Measurements from ENCODE around the gene MAPT.

Gene MAPT

DNA sequence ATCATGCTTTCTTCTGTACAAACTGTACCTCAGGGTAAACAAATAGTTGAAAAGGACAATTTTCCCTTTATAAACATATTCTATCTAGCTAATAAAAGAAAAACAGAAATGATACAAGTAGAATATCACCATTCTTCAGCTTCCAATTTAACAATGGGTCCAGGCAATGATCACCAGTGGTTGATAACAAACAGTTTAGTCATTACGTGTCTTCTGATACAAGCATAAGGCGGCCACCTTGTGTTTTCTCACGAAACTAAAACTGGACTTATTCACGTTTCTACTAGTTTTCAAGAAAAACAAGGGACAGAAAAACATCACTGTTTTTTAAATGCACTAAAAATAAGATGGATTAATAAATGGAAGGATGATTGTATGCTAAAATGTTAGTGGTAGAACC, 163.0 kb downstream of the MAPT start:
- no peaks in the 10 kb centered on the region for H3K4me1 ChIP-seq
- no peak for DNase-seq
- H3K4me3 ChIP-seq (ENCODE audit: low read depth, low read length), result no peak overlapping the region
- no peaks in the 10 kb centered on the region for H3K9me3 ChIP-seq
- TF ChIP-seq, protein P1, sequence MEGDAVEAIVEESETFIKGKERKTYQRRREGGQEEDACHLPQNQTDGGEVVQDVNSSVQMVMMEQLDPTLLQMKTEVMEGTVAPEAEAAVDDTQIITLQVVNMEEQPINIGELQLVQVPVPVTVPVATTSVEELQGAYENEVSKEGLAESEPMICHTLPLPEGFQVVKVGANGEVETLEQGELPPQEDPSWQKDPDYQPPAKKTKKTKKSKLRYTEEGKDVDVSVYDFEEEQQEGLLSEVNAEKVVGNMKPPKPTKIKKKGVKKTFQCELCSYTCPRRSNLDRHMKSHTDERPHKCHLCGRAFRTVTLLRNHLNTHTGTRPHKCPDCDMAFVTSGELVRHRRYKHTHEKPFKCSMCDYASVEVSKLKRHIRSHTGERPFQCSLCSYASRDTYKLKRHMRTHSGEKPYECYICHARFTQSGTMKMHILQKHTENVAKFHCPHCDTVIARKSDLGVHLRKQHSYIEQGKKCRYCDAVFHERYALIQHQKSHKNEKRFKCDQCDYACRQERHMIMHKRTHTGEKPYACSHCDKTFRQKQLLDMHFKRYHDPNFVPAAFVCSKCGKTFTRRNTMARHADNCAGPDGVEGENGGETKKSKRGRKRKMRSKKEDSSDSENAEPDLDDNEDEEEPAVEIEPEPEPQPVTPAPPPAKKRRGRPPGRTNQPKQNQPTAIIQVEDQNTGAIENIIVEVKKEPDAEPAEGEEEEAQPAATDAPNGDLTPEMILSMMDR (IDR thresholded peaks at IDR 0.05; ENCODE audit: low read depth, low read length), result no peak
- H3K36me3 ChIP-seq, result peaks cover 27% of the 10 kb centered on the region
- H3K27me3 ChIP-seq, result no peaks in the 10 kb centered on the region

DNA sequence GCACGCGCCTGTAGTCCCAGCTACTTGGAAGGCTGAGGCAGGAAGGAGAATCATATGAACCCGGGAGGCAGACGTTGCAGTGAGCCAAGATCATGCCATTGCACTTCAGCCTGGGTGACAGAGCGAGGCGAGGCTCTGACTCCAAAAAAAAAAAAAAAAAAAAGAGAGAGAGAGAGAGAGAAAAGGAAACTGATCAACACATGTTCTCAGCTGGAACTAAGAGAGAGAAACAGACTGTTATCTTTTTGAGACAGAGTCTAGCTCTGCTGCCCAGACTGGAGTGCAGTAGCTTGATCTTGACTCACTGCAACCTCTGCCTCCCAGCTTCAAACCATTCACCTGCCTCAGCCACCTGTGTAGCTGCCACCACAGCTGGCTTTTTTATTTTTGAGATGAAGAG, 165.1 kb downstream of the MAPT start:
- Histone ChIP-seq H3K4me1 (no peaks in the 10 kb centered on the region), H3K27me3 (no peaks in the 10 kb centered on the region)
- TF ChIP-seq, protein P1 (IDR thresholded peaks at IDR 0.05; ENCODE audit: low read depth, low read length), result no peak

DNA sequence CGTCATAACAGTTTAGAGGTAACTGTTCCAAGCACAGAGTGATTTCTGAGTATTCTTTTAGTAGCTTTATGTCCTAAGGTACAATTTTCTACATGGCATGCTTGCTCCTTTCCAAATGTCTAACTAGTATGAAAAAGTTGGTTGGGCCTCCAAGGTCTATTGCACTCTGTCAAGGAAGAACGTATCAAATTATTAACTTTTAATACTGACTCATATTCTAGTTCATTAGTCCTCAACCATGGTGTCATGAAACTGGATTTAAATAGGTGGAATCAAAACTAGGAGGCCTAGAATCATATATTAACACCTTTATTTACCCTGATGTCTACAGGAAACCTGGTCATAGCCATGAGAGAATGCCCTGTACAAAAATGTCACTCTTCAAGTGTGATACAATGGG, 166.1 kb downstream of the MAPT start:
- no peak for DNase-seq
- no peaks in the 10 kb centered on the region for H3K27me3 ChIP-seq
- H3K36me3 ChIP-seq, result peaks cover 29% of the 10 kb centered on the region
- no peaks in the 10 kb centered on the region for H3K4me1 ChIP-seq
- H3K4me3 ChIP-seq (ENCODE audit: low read depth, low read length), result no peak overlapping the region
- TF ChIP-seq, protein P1 (IDR thresholded peaks at IDR 0.05; ENCODE audit: low read depth, low read length), result no peak
- H3K9me3 ChIP-seq, result no peaks in the 10 kb centered on the region

More for the DNA sequence above, 165.1 kb downstream of the MAPT start:
- Histone ChIP-seq H3K9me3 (no peaks in the 10 kb centered on the region), H3K36me3 (peaks cover 23% of the 10 kb centered on the region), H3K4me3 (ENCODE audit: low read depth, low read length) (no peak overlapping the region)
- no peak for DNase-seq

DNA sequence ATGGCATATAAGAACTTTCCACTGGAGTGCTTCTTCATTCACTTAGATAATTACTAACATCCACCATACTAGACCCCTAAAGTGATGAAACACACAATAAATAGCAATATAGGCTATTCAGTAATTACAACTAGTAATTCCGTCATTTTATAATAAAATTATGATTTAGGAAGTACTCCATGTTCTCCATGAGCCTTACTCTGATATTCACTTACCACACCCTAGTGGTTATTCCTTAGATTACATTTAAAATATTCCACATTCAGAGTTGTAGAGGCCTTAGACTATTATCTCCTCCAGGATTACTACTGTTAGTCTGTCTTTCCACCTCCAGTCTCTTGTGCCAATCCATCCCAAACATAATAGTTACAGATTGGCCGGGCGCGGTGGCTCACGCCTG, 167.1 kb downstream of the MAPT start:
- DNase-seq, result no peak

DNA sequence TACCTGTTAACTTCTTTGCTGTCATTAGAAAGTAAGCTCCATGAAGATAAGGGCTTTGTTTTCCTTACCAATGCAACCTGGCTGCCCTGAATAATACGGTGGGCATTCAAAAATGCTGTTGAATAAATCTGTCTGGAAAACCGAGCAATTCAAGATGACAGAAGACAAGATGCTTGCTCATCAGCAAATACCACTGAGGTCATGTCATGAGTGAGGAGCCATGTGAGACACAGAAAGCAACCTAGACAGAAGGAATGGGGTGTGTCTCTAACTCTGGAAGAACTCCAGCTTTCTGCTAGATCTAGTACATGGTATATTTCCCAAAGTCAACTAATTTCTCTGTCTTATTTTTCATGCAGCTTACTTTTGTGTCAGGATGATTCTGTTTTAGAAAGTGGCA, 168.9 kb downstream of the MAPT start:
- TF ChIP-seq, protein P1 (IDR thresholded peaks at IDR 0.05; ENCODE audit: low read depth, low read length), result no peak
- no peaks in the 10 kb centered on the region for H3K27me3 ChIP-seq
- H3K36me3 ChIP-seq, result peaks cover 49% of the 10 kb centered on the region
- H3K4me1 ChIP-seq, result no peaks in the 10 kb centered on the region
- DNase-seq, result no peak
- H3K4me3 ChIP-seq (ENCODE audit: low read depth, low read length), result no peak overlapping the region
- H3K9me3 ChIP-seq, result no peaks in the 10 kb centered on the region

More for the DNA sequence above, 167.1 kb downstream of the MAPT start:
- Histone ChIP-seq H3K4me3 (ENCODE audit: low read depth, low read length) (no peak overlapping the region), H3K9me3 (no peaks in the 10 kb centered on the region), H3K27me3 (no peaks in the 10 kb centered on the region), H3K36me3 (peaks cover 39% of the 10 kb centered on the region), H3K4me1 (no peaks in the 10 kb centered on the region)
- TF ChIP-seq, protein P1 (IDR thresholded peaks at IDR 0.05; ENCODE audit: low read depth, low read length), result peak; percentile 27

DNA sequence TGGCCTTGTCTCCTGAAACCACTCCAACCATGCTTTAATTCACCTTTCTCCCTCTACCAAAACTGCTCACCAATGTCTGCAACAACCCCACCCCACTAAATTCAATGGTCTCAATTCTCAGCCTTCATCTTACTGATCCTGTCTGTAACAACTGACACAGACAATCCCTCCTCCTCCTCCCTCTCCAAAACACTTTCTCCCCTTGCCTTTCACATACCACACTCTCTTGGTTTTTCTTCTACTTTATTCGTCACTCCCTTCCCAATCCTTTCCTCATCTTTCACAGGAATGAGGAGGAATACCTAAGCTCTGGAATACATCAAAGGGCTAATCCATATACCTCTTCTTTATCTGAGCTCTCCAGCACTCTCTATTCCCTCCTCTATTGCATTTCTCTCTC, 170.1 kb downstream of the MAPT start:
- no peaks in the 10 kb centered on the region for H3K27me3 ChIP-seq
- TF ChIP-seq, protein P1 (IDR thresholded peaks at IDR 0.05; ENCODE audit: low read depth, low read length), result no peak
- H3K9me3 ChIP-seq, result no peaks in the 10 kb centered on the region
- no peaks in the 10 kb centered on the region for H3K4me1 ChIP-seq
- peaks cover 52% of the 10 kb centered on the region for H3K36me3 ChIP-seq
- H3K4me3 ChIP-seq (ENCODE audit: low read depth, low read length), result no peak overlapping the region
- no peak for DNase-seq
